GM23248 (cell line): ENCODE results near the gene SCO2.

Experiments
- EZH2 ChIP-seq: fragments of 200-600 bp; sonication (generic); IDR thresholded peaks from 2 replicates; pipeline ENCODE4 v1.6.1; 2018; ENCODE audit warnings: antibody characterized with exemption, mild to moderate bottlenecking; ENCODE audit not compliant: insufficient read depth, poor library complexity, severe bottlenecking
- EZH2phosphoT487 ChIP-seq: fragments of 200-600 bp; sonication (generic); IDR thresholded peaks from 2 replicates; pipeline ENCODE4 v1.6.1; 2018; ENCODE audit warnings: antibody characterized with exemption, moderate library complexity, mild to moderate bottlenecking, low read depth; ENCODE audit not compliant: insufficient read depth

DNA sequence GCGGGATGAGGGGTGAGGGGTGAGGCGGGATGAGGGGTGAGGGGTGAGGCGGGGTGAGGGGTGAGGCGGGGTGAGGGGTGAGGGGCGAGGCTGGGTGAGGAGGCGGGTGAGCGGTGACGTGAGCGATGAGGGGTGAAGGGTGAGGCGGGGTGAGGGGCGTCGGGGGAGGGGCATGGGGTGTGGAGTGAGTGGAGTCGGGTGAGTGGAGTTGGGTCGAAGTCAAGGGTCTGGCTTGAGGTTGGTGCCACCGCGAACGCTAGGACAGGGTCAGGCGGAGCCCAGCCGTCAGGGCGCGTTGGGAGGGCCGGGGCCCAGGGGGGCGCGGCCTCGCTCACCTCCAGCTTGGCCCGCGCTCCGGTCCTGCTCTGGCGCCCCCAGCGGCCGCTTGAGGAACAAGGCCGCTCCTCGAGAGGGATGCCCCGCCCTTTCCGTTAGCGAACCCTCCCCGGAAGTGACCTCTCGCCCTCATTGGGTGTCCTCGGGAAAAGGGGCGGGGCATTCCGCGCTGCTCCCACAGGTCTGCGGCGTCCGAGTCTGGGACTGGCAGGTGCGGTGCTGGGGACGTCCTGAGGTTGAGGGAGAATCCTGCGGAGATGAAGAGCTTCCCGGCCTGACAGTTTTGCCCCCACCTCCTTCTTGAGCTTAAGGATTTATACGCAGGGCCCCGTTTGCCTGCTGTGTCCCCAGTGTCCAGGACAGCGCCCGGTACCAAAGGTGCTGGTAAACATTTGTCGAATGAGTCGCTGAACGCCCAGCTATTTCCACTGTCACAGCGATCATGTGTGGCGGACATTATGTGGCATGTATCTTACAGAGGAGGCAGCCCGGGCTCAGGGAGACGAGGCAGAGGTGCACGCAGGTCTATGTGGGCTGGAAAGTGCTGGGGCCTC, 37.4 kb upstream of the SCO2 start, which contains the start of gene SYCE3:
- TF ChIP-seq EZH2 (no peak), EZH2phosphoT487 (no peak)
